Neutrophil (primary cell): Measurements from ENCODE around the gene BCAS3.

Experiments used
- H3K27ac ChIP-seq: fragments of 200-600 bp; sonication (generic); 2 replicates; pipeline ENCODE4 v1.5.1; 2016; ENCODE audit warnings: mild to moderate bottlenecking, moderate library complexity
- H3K27me3 ChIP-seq: fragments of 200-600 bp; sonication (generic); 2 replicates; pipeline ENCODE4 v1.6.0; 2016; ENCODE audit warnings: mild to moderate bottlenecking
- H3K36me3 ChIP-seq: fragments of 200-600 bp; sonication (generic); 2 replicates; pipeline ENCODE4 v1.5.1; 2017
- H3K4me1 ChIP-seq, 2 experiments: fragments of 200-600 bp in 1 of 2; sonication (generic) in 1 of 2; 1 replicate in 1 of 2; 2 replicates in 1 of 2; pipeline versions ENCODE4 v1.5.1 to v1.6.1; 2013 to 2016; ENCODE audit warnings: low read depth in 1 of 2, low read length in 1 of 2, mild to moderate bottlenecking in 1 of 2, moderate library complexity in 1 of 2; ENCODE audit not compliant: control insufficient read depth in 1 of 2, insufficient read depth in 1 of 2
- H3K4me3 ChIP-seq, 2 experiments: fragments of 200-600 bp in 1 of 2; sonication (generic) in 1 of 2; 1 replicate in 1 of 2; 2 replicates in 1 of 2; pipeline ENCODE4 v1.5.1; 2013 to 2016; ENCODE audit warnings: low read depth in 1 of 2, low read length in 1 of 2, mild to moderate bottlenecking in 1 of 2, moderate library complexity in 1 of 2
- H3K9me3 ChIP-seq: fragments of 200-600 bp; sonication (generic); 2 replicates; pipeline ENCODE4 v1.5.1; 2016
- TF ChIP-seq, protein P1 (sequence below): fragments of 200-600 bp; sonication (generic); IDR thresholded peaks from 2 replicates; pipeline ENCODE4 v1.5.1; 2016; ENCODE audit warnings: antibody characterized with exemption

The BCAS3 gene

DNA sequence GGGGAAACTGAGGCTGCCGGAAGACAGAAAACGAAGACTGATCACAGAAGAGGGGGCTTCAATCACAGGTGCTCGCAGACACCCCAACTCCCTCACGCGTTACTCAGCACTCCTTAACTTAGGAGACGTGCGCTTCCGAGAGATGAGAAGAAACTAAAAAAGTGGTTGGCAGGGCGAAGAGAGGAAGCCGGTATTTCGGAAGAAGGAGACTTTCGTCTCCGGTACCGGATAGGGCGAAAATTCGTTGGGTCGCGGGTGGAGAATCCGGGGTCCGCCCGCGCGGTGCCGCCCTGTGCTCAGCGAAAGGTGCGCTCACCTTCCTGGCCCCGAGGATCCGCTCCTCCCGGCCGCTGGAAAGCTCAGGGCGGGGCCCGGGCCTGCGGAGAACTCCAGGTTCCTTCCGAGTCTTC, 721.1 kb downstream of the BCAS3 start:
- Histone ChIP-seq H3K4me1 (peaks cover 20 to 44% of the 10 kb centered on the region in 2 experiments), H3K4me3 (no peak overlapping the region), H3K9me3 (no peaks in the 10 kb centered on the region), H3K27ac (no peak overlapping the region), H3K27me3 (peaks cover 100% of the 10 kb centered on the region), H3K36me3 (no peaks in the 10 kb centered on the region)
- TF ChIP-seq, protein P1, sequence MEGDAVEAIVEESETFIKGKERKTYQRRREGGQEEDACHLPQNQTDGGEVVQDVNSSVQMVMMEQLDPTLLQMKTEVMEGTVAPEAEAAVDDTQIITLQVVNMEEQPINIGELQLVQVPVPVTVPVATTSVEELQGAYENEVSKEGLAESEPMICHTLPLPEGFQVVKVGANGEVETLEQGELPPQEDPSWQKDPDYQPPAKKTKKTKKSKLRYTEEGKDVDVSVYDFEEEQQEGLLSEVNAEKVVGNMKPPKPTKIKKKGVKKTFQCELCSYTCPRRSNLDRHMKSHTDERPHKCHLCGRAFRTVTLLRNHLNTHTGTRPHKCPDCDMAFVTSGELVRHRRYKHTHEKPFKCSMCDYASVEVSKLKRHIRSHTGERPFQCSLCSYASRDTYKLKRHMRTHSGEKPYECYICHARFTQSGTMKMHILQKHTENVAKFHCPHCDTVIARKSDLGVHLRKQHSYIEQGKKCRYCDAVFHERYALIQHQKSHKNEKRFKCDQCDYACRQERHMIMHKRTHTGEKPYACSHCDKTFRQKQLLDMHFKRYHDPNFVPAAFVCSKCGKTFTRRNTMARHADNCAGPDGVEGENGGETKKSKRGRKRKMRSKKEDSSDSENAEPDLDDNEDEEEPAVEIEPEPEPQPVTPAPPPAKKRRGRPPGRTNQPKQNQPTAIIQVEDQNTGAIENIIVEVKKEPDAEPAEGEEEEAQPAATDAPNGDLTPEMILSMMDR, result no peak

DNA sequence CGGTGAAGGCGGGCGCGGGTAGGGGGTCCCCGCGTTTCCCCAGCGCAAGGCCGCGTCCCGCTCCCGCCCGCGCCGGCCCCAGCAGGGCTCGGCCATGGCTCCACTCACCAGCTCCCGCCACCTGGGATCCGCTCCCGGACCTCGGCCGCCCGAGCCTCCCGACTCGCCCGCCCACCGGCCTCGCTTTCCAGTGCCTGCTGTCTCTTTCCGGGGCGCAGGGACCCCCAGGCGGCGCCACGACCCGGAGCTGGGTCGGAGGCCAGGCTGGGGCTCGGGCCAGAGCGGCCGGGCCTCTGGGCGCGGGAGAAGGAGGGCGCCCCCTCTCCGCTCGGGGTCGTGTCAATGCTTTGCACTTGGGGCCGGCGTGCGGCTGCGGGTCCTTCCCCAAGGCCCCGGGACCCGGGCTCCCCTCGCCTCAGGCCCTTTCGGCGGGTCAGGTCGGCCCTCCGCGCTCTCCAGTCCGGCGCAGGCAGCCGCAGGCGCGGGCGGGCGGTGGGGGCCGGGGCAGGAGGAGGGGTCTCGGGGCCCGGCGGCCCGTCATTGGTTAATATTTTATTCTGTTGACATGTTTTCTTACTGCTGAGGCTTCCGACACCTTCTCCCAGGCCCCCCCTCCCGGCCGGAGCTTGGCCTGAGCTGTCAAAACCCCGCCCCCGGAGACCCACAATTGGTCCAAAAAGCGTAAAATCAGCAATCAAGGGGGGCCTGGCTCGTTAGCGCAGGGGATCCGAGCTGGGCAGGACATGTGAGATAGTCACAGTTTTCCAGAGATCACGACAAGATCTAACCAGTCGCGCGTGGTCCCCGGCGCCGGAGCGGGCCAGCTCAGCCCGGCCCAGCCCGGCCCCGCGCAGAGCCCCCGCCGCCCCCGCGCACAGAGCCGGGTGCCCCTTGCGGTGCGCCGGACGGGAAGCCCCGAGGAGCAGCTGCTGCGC, 721.7 kb downstream of the BCAS3 start, which contains the start of gene TBX2:
TBX2 (plus strand) TSS at position 713 of the 935 bp plus-strand sequence. CDS start 334 bp downstream, outside the sequence.
- no peak within 1 kb of the TSS for H3K27ac ChIP-seq
- TF ChIP-seq, protein P1, result no peak
- H3K9me3 ChIP-seq, result no peaks in the 10 kb centered on the region
- no peaks in the 10 kb centered on the region for H3K36me3 ChIP-seq
- peaks cover 27 to 50% of the 10 kb centered on the region in 2 experiments for H3K4me1 ChIP-seq
- no peak within 1 kb of the TSS for H3K4me3 ChIP-seq
- peaks cover 100% of the 10 kb centered on the region for H3K27me3 ChIP-seq

DNA sequence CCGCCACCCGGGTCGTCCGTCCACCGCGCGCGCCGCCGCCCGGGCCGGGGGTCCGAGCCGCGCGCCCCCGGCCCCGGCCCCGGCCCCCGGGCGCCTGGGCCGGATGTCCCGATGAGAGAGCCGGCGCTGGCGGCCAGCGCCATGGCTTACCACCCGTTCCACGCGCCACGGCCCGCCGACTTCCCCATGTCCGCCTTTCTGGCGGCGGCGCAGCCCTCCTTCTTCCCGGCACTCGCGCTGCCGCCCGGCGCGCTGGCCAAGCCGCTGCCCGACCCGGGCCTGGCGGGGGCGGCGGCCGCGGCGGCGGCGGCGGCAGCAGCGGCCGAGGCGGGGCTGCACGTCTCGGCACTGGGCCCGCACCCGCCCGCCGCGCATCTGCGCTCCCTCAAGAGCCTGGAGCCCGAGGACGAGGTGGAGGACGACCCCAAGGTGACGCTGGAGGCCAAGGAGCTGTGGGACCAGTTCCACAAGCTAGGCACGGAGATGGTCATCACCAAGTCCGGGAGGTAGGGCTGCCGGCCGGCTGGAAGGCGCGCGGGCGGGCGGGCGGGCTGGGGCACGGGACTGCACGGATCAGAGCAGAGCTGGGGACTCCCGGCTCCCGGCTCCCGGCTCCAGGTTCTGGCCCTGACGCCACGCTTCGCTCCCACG, 722.5 kb downstream of the BCAS3 start:
- Histone ChIP-seq H3K27me3 (peaks cover 100% of the 10 kb centered on the region), H3K4me3 (no peak overlapping the region), H3K36me3 (no peaks in the 10 kb centered on the region), H3K4me1 (peaks cover 29 to 56% of the 10 kb centered on the region in 2 experiments), H3K27ac (no peak overlapping the region), H3K9me3 (no peaks in the 10 kb centered on the region)
- TF ChIP-seq, protein P1, result no peak

DNA sequence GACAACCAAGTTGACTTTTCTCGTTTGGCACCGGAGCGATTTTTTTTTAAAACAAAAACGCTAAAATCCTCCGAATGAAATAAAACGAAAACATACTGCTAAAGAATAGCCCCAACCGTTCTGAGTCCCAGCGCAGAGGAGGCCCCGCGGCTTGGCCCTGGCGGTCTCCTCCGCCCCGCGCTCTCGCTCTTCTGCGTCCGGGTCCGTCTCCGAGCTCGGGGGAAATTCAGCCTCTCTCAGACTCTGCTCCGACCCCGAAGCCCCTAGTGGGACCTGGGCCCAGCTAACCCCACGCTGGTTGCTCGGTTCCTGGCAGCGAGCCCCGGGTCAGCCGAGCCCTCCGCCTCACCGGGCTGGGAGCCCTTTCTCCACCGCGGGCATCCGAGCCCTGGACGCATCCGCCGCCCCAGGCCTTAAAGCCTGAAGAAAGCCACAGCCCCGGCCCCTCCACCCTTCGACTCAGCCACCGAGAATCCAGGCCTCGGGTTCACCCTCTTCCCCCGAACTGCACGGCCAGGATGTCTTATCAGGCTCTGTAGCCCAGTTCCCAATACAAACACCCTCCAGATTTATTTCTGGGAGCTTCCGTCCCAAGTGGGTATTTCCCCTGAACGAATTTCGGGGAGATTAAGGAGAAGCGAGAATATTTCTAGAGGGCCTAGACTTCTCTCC, 723.2 kb downstream of the BCAS3 start:
- Histone ChIP-seq H3K27ac (no peak overlapping the region), H3K27me3 (peaks cover 100% of the 10 kb centered on the region), H3K4me1 (peaks cover 29 to 60% of the 10 kb centered on the region in 2 experiments), H3K4me3 (no peak overlapping the region), H3K9me3 (no peaks in the 10 kb centered on the region), H3K36me3 (no peaks in the 10 kb centered on the region)
- TF ChIP-seq, protein P1, result no peak

DNA sequence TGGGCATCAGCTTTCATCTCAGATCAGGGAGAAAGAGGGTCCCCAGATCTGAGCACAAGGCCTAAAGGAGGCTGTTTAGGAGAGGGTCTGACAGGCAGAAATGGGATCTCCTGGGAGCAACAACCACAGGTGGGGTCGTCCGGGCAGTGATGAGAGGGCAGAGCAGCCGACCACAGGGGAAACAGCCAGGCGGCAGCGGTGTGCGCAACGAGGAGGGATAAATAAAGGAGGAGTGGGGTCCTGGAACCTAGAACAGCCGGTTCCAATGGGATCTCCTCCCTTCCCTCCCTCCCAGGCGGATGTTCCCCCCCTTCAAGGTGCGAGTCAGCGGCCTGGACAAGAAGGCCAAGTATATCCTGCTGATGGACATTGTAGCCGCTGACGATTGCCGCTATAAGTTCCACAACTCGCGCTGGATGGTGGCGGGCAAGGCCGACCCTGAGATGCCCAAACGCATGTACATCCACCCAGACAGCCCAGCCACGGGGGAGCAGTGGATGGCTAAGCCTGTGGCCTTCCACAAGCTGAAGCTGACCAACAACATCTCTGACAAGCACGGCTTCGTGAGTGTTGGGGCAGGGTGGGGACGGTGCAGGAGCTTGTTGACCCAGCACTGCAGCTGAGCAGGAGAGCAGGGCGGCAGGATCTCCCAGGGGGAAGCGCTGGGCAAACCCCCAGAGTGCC, 723.9 kb downstream of the BCAS3 start:
- H3K9me3 ChIP-seq, result no peaks in the 10 kb centered on the region
- peaks cover 29 to 55% of the 10 kb centered on the region in 2 experiments for H3K4me1 ChIP-seq
- TF ChIP-seq, protein P1, result no peak
- no peaks in the 10 kb centered on the region for H3K36me3 ChIP-seq
- no peak overlapping the region for H3K27ac ChIP-seq
- H3K27me3 ChIP-seq, result peaks cover 100% of the 10 kb centered on the region
- H3K4me3 ChIP-seq, result no peak overlapping the region
